Mammary epithelial cell (primary cell): Measurements from ENCODE around the gene TMBIM1.

ENCODE experiments used
- EZH2 ChIP-seq: IDR thresholded peaks from 2 replicates; pipeline ENCODE4 v1.6.1; 2012; ENCODE audit warnings: low read length, inconsistent platforms, borderline replicate concordance
- TF ChIP-seq, protein P1 (sequence below), 2 donors: IDR thresholded peaks in 1 of 2; conservative IDR thresholded peaks in 1 of 2; 2 replicates each; pipeline ENCODE4 v1.5.1; 2011 to 2012; ENCODE audit warnings: inconsistent platforms in 2 of 2, low read length in 2 of 2, mild to moderate bottlenecking in 2 of 2, control low read depth in 1 of 2, low read depth in 1 of 2; ENCODE audit not compliant: insufficient read depth in 1 of 2; ENCODE audit errors: extremely low read depth in 1 of 2

DNA sequence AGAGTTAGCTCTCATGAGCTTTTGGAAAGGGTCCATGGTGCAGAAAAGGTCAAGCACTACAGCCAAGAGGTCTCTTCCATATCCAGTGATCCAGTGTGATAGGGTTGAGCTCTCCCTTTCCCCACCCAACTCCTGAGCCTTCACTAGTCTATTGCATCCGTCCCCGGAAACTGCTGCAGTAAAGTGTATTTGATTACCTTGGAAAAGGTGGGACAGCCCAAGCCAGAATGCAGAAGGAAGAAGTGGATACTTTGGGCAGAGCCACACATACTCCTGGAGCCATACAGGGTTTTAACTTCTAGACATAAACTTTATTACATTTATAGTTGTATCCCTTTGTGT is 18.4 kb downstream of the TMBIM1 start:
- TF ChIP-seq, protein P1, sequence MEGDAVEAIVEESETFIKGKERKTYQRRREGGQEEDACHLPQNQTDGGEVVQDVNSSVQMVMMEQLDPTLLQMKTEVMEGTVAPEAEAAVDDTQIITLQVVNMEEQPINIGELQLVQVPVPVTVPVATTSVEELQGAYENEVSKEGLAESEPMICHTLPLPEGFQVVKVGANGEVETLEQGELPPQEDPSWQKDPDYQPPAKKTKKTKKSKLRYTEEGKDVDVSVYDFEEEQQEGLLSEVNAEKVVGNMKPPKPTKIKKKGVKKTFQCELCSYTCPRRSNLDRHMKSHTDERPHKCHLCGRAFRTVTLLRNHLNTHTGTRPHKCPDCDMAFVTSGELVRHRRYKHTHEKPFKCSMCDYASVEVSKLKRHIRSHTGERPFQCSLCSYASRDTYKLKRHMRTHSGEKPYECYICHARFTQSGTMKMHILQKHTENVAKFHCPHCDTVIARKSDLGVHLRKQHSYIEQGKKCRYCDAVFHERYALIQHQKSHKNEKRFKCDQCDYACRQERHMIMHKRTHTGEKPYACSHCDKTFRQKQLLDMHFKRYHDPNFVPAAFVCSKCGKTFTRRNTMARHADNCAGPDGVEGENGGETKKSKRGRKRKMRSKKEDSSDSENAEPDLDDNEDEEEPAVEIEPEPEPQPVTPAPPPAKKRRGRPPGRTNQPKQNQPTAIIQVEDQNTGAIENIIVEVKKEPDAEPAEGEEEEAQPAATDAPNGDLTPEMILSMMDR (conservative IDR thresholded peaks at IDR 0.05 in 1 of 2, IDR thresholded peaks at IDR 0.05 in 1 of 2; ENCODE audit: extremely low read depth in 1 of 2, insufficient read depth in 1 of 2, low read depth in 1 of 2, low read length in 2 of 2): no peak
- no peak for TF ChIP-seq EZH2
